ENCODE measurements around the gene MYL4. TPM values are rescaled to one million over a fixed set of nuclear protein-coding genes. Genes with fewer than 3 reads are reported as not detected.

Gene MYL4
- total RNA-seq, 1 donor from 2014 or later, result 0.39 TPM

- intact Hi-C loops (cut with micrococcal nuclease), result no loop called here
These were observed 16.6 kb upstream of the MYL4 start for GRCh38 chr17:47192554-47192953.

- intact Hi-C loops (cut with micrococcal nuclease), result no loop called here
These were observed 15.1 kb upstream of the MYL4 start for GRCh38 chr17:47193931-47194511.

- intact Hi-C loops (cut with micrococcal nuclease), result no loop called here
These were observed 11.3 kb upstream of the MYL4 start for GRCh38 chr17:47197821-47198220.

- intact Hi-C loops (cut with micrococcal nuclease), result no loop called here
These were observed 9.4 kb upstream of the MYL4 start for GRCh38 chr17:47199627-47200324.

- intact Hi-C loops (cut with micrococcal nuclease), result no loop called here
These were observed 8.9 kb upstream of the MYL4 start for GRCh38 chr17:47200325-47200664.

GRCh38 chr17:47201166-47201565 lies 8.0 kb upstream of the MYL4 start:
- intact Hi-C loops (cut with micrococcal nuclease), result no loop called here

GRCh38 chr17:47203984-47204721 lies 5.0 kb upstream of the MYL4 start:
- intact Hi-C loops (cut with micrococcal nuclease), result loop anchor here (1.0 kb wide), 1 partner anchor 444 kb away; no protein-coding TSS in a partner anchor

GRCh38 chr17:47204722-47205418 lies 4.3 kb upstream of the MYL4 start:
- intact Hi-C loops (cut with micrococcal nuclease), result loop anchor here (1.0 kb wide), 5 partner anchors 12 to 443 kb away; partner anchors contain the start of gene CDC27

GRCh38 chr17:47205419-47205963 lies 3.7 kb upstream of the MYL4 start:
- intact Hi-C loops (cut with micrococcal nuclease), result loop anchor here (1.0 kb wide), 4 partner anchors 12 to 138 kb away; partner anchors contain the start of gene CDC27

- intact Hi-C loops (cut with micrococcal nuclease), result no loop called here
These were observed 1.7 kb upstream of the MYL4 start for GRCh38 chr17:47207143-47208067.

GRCh38 chr17:47209499-47209898 lies 351 bp downstream of the MYL4 start:
- intact Hi-C loops (cut with micrococcal nuclease), result no loop called here

- intact Hi-C loops (cut with micrococcal nuclease), result no loop called here
These were observed 957 bp downstream of the MYL4 start for GRCh38 chr17:47210105-47210504.

- intact Hi-C loops (cut with micrococcal nuclease), result no loop called here
These were observed 1.6 kb downstream of the MYL4 start for GRCh38 chr17:47210779-47211178.

- intact Hi-C loops (cut with micrococcal nuclease), result no loop called here
These were observed 3.3 kb downstream of the MYL4 start for GRCh38 chr17:47212458-47212857.

- intact Hi-C loops (cut with micrococcal nuclease), result no loop called here
These were observed 4.4 kb downstream of the MYL4 start for GRCh38 chr17:47213540-47213939.

- intact Hi-C loops (cut with micrococcal nuclease), result no loop called here
These were observed 5.8 kb downstream of the MYL4 start for GRCh38 chr17:47214931-47215330.

GRCh38 chr17:47216821-47217220 lies 7.7 kb downstream of the MYL4 start:
- intact Hi-C loops (cut with micrococcal nuclease), result loop anchor here (1.0 kb wide), 2 partner anchors 12 to 28 kb away; partner anchors contain the start of gene CDC27

- intact Hi-C loops (cut with micrococcal nuclease), result loop anchor here (1.0 kb wide), 2 partner anchors 12 to 28 kb away; partner anchors contain the start of gene CDC27
These were observed 8.1 kb downstream of the MYL4 start for GRCh38 chr17:47217279-47217678.

GRCh38 chr17:47218896-47219430 lies 9.8 kb downstream of the MYL4 start:
- intact Hi-C loops (cut with micrococcal nuclease), result no loop called here

Data from T-helper 1 cell treated with Interleukin-12 subunit alpha and Interleukin-12 subunit beta and Interleukin-4 antibody, amounts not matched to agents 30 ng/mL and 1 ng/mL, for 36 hours (primary cell).